AG09309 (cell line): ENCODE measurements around the gene PC.

ENCODE experiments used
- DNase-seq: peaks from one replicate; pipeline ENCODE4 v3.0.0-alpha.2; 2010; ENCODE audit warnings: low read depth
- H3K4me3 ChIP-seq: 2 replicates; pipeline ENCODE4 v1.5.1; 2011; ENCODE audit warnings: mild to moderate bottlenecking, low read depth, low read length, moderate library complexity; ENCODE audit not compliant: control insufficient read depth
- TF ChIP-seq, protein P1 (sequence below): IDR thresholded peaks from 2 replicates; pipeline ENCODE4 v1.5.1; 2011; ENCODE audit warnings: mild to moderate bottlenecking, low read depth, low read length, inconsistent platforms; ENCODE audit not compliant: insufficient read depth, control insufficient read depth; ENCODE audit errors: missing control alignments

PC gene

DNA sequence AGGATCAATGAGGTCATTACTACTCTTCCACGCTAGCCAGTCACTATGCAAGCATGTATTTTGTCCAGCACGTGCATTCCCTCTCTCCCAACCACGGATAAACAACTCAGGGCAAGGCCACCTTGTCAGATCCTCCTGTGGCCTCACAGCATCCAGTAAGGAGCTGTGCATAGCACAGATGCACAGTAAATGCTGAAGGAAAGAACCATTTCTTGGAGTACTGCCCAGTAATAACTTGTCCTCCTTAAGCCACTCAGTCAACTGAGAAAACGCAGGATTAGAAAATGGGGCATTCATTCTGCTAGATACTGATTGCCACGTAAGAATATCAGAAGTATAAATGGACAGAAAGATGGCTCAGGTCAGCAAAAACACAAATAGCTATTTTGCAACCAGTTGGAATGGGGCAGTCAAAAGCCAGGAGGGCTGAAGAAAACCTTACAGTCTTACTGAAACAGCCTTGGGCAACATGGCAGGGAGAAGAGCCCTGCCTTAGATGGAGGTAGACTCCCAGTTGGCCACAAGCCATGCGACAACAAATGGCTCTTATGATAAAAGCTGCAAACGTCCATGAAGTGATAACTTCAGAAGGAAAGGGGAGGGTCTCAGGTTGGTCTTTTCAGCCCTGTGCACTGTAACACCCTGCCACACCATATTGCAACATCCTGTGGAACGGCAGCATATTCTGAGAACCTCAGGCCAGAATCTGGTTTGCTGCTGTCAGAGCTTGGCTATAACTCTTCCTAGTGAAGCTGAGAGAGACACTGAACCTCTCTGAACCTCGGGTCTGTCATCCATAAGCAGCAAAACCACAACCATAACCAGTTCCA lies 23.0 kb downstream of the PC start:
- peak; percentile 83 for DNase-seq
- no peak overlapping the region for H3K4me3 ChIP-seq
- TF ChIP-seq, protein P1, sequence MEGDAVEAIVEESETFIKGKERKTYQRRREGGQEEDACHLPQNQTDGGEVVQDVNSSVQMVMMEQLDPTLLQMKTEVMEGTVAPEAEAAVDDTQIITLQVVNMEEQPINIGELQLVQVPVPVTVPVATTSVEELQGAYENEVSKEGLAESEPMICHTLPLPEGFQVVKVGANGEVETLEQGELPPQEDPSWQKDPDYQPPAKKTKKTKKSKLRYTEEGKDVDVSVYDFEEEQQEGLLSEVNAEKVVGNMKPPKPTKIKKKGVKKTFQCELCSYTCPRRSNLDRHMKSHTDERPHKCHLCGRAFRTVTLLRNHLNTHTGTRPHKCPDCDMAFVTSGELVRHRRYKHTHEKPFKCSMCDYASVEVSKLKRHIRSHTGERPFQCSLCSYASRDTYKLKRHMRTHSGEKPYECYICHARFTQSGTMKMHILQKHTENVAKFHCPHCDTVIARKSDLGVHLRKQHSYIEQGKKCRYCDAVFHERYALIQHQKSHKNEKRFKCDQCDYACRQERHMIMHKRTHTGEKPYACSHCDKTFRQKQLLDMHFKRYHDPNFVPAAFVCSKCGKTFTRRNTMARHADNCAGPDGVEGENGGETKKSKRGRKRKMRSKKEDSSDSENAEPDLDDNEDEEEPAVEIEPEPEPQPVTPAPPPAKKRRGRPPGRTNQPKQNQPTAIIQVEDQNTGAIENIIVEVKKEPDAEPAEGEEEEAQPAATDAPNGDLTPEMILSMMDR, result no peak

DNA sequence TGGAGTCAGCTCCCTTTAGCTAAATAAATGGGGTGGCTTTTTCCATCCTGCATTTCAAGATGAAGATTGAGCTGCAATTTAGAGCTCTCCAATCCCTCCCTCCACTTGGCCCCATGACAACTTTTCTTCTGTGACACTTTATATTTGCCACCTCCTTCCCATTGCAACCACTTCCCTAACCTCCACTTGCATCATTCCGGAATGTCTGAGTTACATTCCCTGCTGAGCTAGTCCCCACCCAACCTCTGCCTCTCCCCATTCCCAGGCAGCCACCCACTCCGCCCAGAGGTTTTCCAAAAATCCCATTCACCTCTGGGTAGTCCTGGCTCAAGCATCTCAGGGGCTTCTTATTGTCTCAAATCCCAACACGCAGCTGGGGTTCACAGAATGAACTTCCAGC lies 24.7 kb downstream of the PC start:
- no peak overlapping the region for H3K4me3 ChIP-seq
- no peak for DNase-seq
- TF ChIP-seq, protein P1, result no peak

DNA sequence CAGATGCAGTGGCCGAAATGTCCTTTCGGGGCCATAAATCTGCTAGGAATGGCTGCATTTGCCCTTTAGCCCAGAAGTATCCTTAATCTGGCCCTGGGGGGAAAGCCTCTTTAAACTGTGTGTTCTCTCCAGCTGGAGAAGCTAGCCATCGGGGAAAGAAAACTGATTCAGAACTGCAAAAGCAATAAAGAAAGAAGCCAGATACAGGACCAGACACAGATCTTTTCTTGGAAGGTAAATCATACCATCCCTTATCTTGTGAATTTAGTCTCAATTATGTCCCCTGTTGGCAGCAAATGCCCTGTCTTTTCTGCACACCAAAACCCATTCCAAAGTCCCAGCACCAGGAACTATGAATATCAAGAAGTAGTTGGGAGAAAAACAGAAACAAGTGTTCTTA lies 25.6 kb downstream of the PC start:
- no peak for DNase-seq
- H3K4me3 ChIP-seq, result no peak overlapping the region
- TF ChIP-seq, protein P1, result no peak

DNA sequence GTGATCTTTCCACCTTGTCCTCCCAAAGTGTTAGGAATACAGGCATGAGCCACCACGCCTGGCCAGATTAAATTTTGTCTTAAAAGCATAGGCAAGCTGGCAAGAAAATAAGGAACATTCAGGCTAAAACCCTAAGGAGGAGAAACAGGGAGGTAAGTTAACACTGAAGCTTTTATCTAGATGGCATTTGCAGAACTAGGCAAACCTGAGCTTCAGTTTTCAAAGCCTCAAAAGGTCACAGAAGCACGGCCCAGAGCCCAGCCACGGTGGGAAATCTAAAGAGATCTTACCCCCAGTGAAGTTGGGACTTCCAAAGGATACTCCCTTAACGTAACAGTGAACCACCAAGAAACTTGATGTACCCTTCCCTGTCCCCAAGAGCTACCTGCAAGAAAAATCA lies 28.4 kb downstream of the PC start:
- TF ChIP-seq, protein P1, result no peak
- DNase-seq, result no peak

DNA sequence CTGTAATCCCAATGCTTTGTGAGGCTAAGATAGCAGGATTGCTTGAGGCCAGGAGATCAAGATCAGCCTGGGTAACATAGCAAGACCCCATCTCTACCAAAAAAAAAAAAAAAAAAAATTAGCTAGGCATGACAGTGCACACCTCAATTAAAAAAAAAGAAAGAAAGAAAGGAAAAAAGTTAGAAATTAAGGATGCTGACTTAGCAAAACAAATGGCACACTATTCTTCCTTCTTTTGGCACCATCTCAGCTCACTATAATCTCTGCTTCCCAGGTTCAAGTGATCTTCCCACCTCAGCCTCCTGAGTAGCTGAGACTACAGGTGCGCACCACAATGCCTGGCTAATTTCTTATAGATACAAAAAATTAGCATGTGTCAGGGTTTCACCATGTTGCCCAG lies 33.9 kb downstream of the PC start:
- TF ChIP-seq, protein P1, result no peak
- H3K4me3 ChIP-seq, result no peak overlapping the region
- DNase-seq, result no peak

More for the DNA sequence above, 28.4 kb downstream of the PC start:
- no peak overlapping the region for H3K4me3 ChIP-seq

DNA sequence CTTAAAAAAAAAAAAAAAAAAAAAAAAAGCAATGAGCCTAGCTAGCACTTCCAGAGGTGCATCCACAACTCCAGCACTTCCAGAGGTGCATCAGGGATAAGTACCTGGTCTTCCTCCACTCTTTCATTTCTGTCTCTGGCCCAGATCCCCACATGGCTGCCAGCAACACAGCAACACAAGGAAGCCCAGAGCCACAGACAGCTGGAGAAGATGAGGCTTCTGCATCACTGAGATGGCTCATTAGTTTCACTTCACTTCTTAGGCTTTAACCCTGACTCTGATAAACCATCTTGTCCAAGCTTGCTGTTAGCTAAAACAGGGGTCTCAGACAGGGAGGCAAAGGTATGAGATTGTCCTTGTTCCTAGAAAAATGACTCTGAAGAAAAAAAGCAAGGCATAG lies 35.6 kb downstream of the PC start:
- no peak for DNase-seq
- TF ChIP-seq, protein P1, result no peak
- no peak overlapping the region for H3K4me3 ChIP-seq
